PFSK-1 (cell line): ENCODE results near the gene FGGY.

Source experiments
- FOXP2 ChIP-seq: optimal IDR thresholded peaks from 2 replicates; pipeline ENCODE3; 2011; ENCODE audit warnings: borderline replicate concordance, control low read depth, inconsistent platforms; ENCODE audit not compliant: insufficient read depth; ENCODE audit errors: extremely low read length, extremely low read depth
- POLR2AphosphoS5 ChIP-seq: IDR thresholded peaks from 2 replicates; pipeline ENCODE4 v1.6.1; 2012; ENCODE audit warnings: low read depth, mild to moderate bottlenecking, control low read depth, low read length, moderate library complexity
- SIN3A ChIP-seq: IDR thresholded peaks from 2 replicates; pipeline ENCODE4 v1.6.1; 2012; ENCODE audit warnings: mild to moderate bottlenecking, low read length, moderate library complexity, borderline replicate concordance; ENCODE audit not compliant: insufficient read depth
- TAF1 ChIP-seq: IDR thresholded peaks from 2 replicates; pipeline ENCODE4 v1.6.1; 2012; ENCODE audit warnings: low read length, control low read depth, borderline replicate concordance; ENCODE audit not compliant: insufficient read depth
- TF ChIP-seq, protein P1 (sequence below), 2 experiments: IDR thresholded peaks; 2 replicates each; pipeline versions ENCODE4 v1.6.1 to v1.8.0; 2011 to 2012; ENCODE audit warnings: low read depth in 2 of 2, low read length in 2 of 2, control low read depth in 1 of 2, inconsistent platforms in 1 of 2, mild to moderate bottlenecking in 1 of 2, moderate library complexity in 1 of 2; ENCODE audit not compliant: insufficient read depth in 1 of 2

FGGY gene

DNA sequence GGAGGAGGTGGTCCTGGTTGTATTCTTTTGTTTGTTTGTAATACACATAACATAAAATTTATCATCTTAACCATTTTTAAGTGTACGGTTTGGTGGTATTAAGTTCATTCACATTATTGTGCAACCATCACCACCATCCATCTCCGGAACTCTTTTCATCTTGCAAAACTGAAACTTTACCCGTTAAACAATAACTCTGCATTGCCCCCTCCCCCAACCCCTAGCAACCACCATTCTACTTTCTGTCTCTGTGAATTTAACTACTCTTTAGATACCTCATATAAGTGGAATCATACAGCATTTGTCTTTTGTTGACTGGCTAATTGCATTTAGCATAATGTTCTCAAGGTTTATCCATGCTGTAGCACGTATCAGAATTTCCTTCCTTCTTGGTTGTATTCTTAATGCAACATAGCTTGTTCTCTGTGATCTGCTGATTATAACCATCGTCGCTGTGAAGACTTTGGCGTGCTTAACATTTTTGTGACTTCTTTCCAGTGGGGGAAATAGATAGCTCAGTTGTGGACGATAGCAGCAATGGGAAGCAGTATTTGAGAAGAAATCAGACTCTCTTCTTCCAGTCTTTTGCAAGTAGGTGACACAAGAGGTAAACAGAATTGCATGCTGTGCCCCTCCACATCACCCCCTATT is 400.4 kb downstream of the FGGY start:
- TF ChIP-seq POLR2AphosphoS5, result no peak
- TF ChIP-seq SIN3A, result no peak
- TF ChIP-seq, protein P1, sequence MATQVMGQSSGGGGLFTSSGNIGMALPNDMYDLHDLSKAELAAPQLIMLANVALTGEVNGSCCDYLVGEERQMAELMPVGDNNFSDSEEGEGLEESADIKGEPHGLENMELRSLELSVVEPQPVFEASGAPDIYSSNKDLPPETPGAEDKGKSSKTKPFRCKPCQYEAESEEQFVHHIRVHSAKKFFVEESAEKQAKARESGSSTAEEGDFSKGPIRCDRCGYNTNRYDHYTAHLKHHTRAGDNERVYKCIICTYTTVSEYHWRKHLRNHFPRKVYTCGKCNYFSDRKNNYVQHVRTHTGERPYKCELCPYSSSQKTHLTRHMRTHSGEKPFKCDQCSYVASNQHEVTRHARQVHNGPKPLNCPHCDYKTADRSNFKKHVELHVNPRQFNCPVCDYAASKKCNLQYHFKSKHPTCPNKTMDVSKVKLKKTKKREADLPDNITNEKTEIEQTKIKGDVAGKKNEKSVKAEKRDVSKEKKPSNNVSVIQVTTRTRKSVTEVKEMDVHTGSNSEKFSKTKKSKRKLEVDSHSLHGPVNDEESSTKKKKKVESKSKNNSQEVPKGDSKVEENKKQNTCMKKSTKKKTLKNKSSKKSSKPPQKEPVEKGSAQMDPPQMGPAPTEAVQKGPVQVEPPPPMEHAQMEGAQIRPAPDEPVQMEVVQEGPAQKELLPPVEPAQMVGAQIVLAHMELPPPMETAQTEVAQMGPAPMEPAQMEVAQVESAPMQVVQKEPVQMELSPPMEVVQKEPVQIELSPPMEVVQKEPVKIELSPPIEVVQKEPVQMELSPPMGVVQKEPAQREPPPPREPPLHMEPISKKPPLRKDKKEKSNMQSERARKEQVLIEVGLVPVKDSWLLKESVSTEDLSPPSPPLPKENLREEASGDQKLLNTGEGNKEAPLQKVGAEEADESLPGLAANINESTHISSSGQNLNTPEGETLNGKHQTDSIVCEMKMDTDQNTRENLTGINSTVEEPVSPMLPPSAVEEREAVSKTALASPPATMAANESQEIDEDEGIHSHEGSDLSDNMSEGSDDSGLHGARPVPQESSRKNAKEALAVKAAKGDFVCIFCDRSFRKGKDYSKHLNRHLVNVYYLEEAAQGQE (IDR thresholded peaks at IDR 0.05; ENCODE audit: insufficient read depth in 1 of 2, low read depth in 2 of 2, low read length in 2 of 2), result no peak
- TF ChIP-seq FOXP2, result no peak
- no peak for TF ChIP-seq TAF1

DNA sequence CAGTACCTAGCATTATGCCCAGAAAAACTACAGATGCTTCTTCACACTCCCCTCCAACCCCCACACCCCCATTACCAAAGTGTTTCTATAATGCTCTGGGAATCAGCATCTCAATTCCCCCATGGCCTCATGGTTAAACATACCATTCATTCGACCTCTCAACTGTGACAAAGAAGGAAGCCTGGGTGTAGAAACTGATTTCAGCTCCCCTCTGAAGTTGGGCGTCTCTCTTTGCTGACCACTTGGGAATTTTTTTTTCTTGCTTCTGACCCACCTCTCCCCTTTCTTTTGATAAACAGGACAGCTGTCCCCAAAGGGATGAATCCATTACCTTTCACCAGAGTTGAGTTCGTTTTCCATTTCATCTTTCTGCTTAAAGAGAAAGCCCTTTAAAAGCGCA is 401.5 kb downstream of the FGGY start:
- no peak for TF ChIP-seq SIN3A

DNA sequence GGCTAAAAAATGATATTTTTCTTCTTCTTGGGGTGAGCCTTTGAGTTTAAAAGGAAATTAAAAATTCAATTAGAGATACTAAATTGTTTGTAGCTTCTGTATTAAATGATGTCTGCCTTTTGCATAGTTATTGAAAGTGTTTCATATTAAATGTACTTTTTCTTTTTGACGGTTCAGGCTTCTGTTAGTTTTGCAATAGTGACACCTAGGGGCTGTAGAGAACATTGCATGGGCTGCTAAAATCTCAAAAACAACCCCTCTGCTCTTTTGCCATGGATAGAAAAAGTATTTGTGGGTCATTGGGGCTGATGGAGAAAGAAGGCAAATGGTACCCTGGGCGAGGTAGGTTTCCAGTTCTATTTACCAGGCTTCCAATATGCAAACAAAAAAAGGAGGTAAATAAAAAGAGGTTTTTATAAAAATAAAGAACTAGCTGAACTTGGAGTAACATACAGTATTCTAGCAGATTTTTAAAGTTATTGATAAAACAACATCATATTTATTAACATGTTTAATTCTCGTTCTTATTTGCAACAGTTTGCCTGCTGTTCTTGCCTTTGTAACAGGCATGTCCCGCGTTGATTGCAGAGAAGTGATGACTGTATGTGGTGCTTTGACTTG is 402.4 kb downstream of the FGGY start:
- TF ChIP-seq SIN3A (no peak), FOXP2 (no peak), TAF1 (no peak), POLR2AphosphoS5 (no peak)
- TF ChIP-seq, protein P1 (IDR thresholded peaks at IDR 0.05; ENCODE audit: insufficient read depth in 1 of 2, low read depth in 2 of 2, low read length in 2 of 2), result no peak

DNA sequence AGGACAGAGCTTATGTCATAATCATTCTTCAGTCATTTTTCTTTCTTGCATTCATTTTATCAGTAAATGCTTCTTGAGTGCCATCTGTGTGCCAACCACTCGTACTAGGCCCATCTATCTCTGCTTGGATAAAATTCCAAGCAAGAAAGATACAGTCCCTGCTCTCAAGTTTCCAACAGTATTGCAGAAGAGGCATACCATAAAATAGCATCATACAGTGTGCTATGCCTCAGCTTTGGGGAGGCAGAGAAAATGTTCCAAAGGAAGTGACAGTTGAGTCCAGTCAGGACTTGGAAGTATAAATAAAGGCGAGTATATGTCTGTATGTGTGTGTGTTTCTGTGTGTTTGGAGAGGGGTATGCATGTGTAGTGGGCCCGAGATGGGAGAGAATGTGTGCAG is 404.5 kb downstream of the FGGY start:
- no peak for TF ChIP-seq SIN3A
- TF ChIP-seq, protein P1 (IDR thresholded peaks at IDR 0.05; ENCODE audit: insufficient read depth in 1 of 2, low read depth in 2 of 2, low read length in 2 of 2), result no peak
- no peak for TF ChIP-seq FOXP2
- no peak for TF ChIP-seq TAF1
- no peak for TF ChIP-seq POLR2AphosphoS5

- no peak for TF ChIP-seq TAF1
- no peak for TF ChIP-seq SIN3A
- TF ChIP-seq POLR2AphosphoS5, result no peak
- TF ChIP-seq FOXP2, result no peak
- TF ChIP-seq, protein P1 (IDR thresholded peaks at IDR 0.05; ENCODE audit: insufficient read depth in 1 of 2, low read depth in 2 of 2, low read length in 2 of 2), result no peak
These were observed 406.5 kb downstream of the FGGY start for GRCh38 chr1:59703226-59703917.
